Keratinocyte (primary cell): ENCODE results near the gene FMOD. TPM values are rescaled to one million over a fixed set of nuclear protein-coding genes. Genes with fewer than 3 reads are reported as not detected.

Source experiments
- DNase-seq: peaks from one replicate; pipeline ENCODE4 v3.0.0-alpha.2; 2011; ENCODE audit warnings: low read depth, missing footprints, low spot score
- FAIRE-seq: peaks from 2 replicates; lab custom pipeline; 2011; peaks lifted over from hg19 to GRCh38; lab: Jason Lieb, UNC
- H2AFZ ChIP-seq: 2 replicates; pipeline ENCODE4 v1.6.0; 2012; ENCODE audit warnings: low read length, control low read depth, inconsistent platforms; ENCODE audit not compliant: control insufficient read depth
- H3K27ac ChIP-seq: 2 replicates; pipeline ENCODE4 v1.5.1; 2011; ENCODE audit warnings: low read length; ENCODE audit not compliant: control insufficient read depth, insufficient read depth
- H3K27me3 ChIP-seq: 3 replicates; pipeline ENCODE4 v1.6.0; 2011; ENCODE audit warnings: low read length; ENCODE audit not compliant: control insufficient read depth, insufficient read depth; ENCODE audit errors: extremely low read depth
- H3K36me3 ChIP-seq, 2 experiments: 2 replicates in 1 of 2; 3 replicates in 1 of 2; pipeline ENCODE4 v1.5.1; 2011; ENCODE audit warnings: low read length in 2 of 2, mild to moderate bottlenecking in 1 of 2; ENCODE audit not compliant: control insufficient read depth in 2 of 2, insufficient read depth in 2 of 2; ENCODE audit errors: extremely low read depth in 1 of 2
- H3K4me1 ChIP-seq: 3 replicates; pipeline ENCODE4 v1.5.1; 2011; ENCODE audit warnings: low read length; ENCODE audit not compliant: control insufficient read depth, insufficient read depth; ENCODE audit errors: extremely low read depth
- H3K4me2 ChIP-seq: 3 replicates; pipeline ENCODE4 v1.6.0; 2011; ENCODE audit warnings: low read depth, low read length; ENCODE audit not compliant: control insufficient read depth, insufficient read depth; ENCODE audit errors: extremely low read depth
- H3K4me3 ChIP-seq, 3 experiments: fragments of 200-600 bp in 1 of 3; sonication (generic) in 1 of 3; 2 replicates in 2 of 3; 3 replicates in 1 of 3; pipeline ENCODE4 v1.5.1; 2011 to 2016; ENCODE audit warnings: low read length in 3 of 3, mild to moderate bottlenecking in 3 of 3, control low read depth in 2 of 3, inconsistent platforms in 1 of 3, low read depth in 1 of 3, mixed read lengths in 1 of 3, mixed run types in 1 of 3, moderate library complexity in 1 of 3; ENCODE audit not compliant: control insufficient read depth in 2 of 3, insufficient read depth in 2 of 3; ENCODE audit errors: extremely low read depth in 1 of 3
- H3K79me2 ChIP-seq: 2 replicates; pipeline ENCODE4 v1.6.0; 2012; ENCODE audit warnings: low read length; ENCODE audit not compliant: control insufficient read depth, insufficient read depth
- H3K9ac ChIP-seq: 3 replicates; pipeline ENCODE4 v1.6.0; 2011; ENCODE audit warnings: low read length; ENCODE audit not compliant: control insufficient read depth, insufficient read depth; ENCODE audit errors: extremely low read depth
- H3K9me1 ChIP-seq: 3 replicates; pipeline ENCODE4 v1.6.0; 2011; ENCODE audit warnings: low read length; ENCODE audit not compliant: control insufficient read depth, insufficient read depth; ENCODE audit errors: extremely low read depth
- H3K9me3 ChIP-seq: 2 replicates; pipeline ENCODE4 v1.5.1; 2012; ENCODE audit warnings: low read depth, low read length; ENCODE audit not compliant: control insufficient read depth
- H4K20me1 ChIP-seq: 3 replicates; pipeline ENCODE4 v1.6.0; 2011; ENCODE audit warnings: low read length; ENCODE audit not compliant: control insufficient read depth, insufficient read depth; ENCODE audit errors: extremely low read depth
- CTCF ChIP-seq, 3 experiments: IDR thresholded peaks in 1 of 3; conservative IDR thresholded peaks in 1 of 3; optimal IDR thresholded peaks in 1 of 3; 2 replicates in 2 of 3; 3 replicates in 1 of 3; pipeline versions ENCODE3 to v1.5.1; 2011; ENCODE audit warnings: low read length in 3 of 3, mild to moderate bottlenecking in 3 of 3, moderate library complexity in 2 of 3, control low read depth in 1 of 3, inconsistent platforms in 1 of 3; ENCODE audit not compliant: insufficient read depth in 2 of 3; ENCODE audit errors: extremely low read depth in 1 of 3
- EZH2 ChIP-seq: IDR thresholded peaks from one replicate; pipeline ENCODE4 v1.6.1; 2012; ENCODE audit warnings: inconsistent platforms, mild to moderate bottlenecking, low read length, moderate library complexity
- dilution Hi-C: fragments of 300-500 bp; cut with MboI; formaldehyde crosslinking; loops from one replicate; pipeline ENCODE4 v1.7.0; 2020; ENCODE audit warnings: low sequenced_read_pairs; ENCODE audit not compliant: extremely low pct_ligation_motif_present
- polyA plus RNA-seq, 5 experiments: library from polyadenylated mRNA; depleted of rRNA in 3 of 5; stranded (reverse) in 3 of 5; stranded (forward) in 1 of 5; unstranded in 1 of 5; fragments of >200 nt; gene quantifications; 1 replicate in 1 of 5; 2 replicates in 3 of 5; 3 replicates in 1 of 5; pipeline versions ENCODE4 v1.2.1 to v1.2.3, GENCODE V29; 2011 to 2012; ENCODE audit warnings: missing spikeins in 2 of 5, low read depth in 1 of 5, low replicate concordance in 1 of 5

FMOD gene
- polyA plus RNA-seq, 1 donor (not counting 4 experiments of a cell fraction or from before 2014, with no cell fraction given): 0.47 TPM

- Histone ChIP-seq H3K27me3 (peaks cover 4% of the 10 kb centered on the region), H3K4me1 (peaks cover 21% of the 10 kb centered on the region), H3K27ac (no peak overlapping the region), H3K9me3 (no peaks in the 10 kb centered on the region), H2AFZ (peak overlapping the region; percentile 29), H4K20me1 (no peaks in the 10 kb centered on the region), H3K79me2 (no peaks in the 10 kb centered on the region), H3K9ac (no peak overlapping the region), H3K4me2 (peak overlapping the region; percentile 34), H3K4me3 (no peak overlapping the region), H3K9me1 (no peaks in the 10 kb centered on the region), H3K36me3 (no peaks in the 10 kb centered on the region)
- TF ChIP-seq EZH2: no peak
- peak; percentile 87 to 92 (median 89) for TF ChIP-seq CTCF (optimal IDR thresholded peaks at IDR 0.05 in 1 of 3, IDR thresholded peaks at IDR 0.05 in 1 of 3, conservative IDR thresholded peaks at IDR 0.05 in 1 of 3; ENCODE audit: extremely low read depth in 1 of 3, insufficient read depth in 2 of 3, low read length in 3 of 3)
- dilution Hi-C loops: no loop called here
- DNase-seq: no peak
- peak; percentile 53 for FAIRE-seq
Measured at GRCh38 chr1:203342192-203342940, 8.6 kb downstream of the FMOD start.

GRCh38 chr1:203340112-203340790, 10.7 kb downstream of the FMOD start:
- H3K4me1 ChIP-seq: peaks cover 21% of the 10 kb centered on the region
- H3K79me2 ChIP-seq: no peaks in the 10 kb centered on the region
- no peak overlapping the region for H3K27ac ChIP-seq
- no peak overlapping the region for H3K9ac ChIP-seq
- no peaks in the 10 kb centered on the region for H3K9me1 ChIP-seq
- peak; percentile 13 for FAIRE-seq
- peaks cover 4% of the 10 kb centered on the region for H3K27me3 ChIP-seq
- H3K4me3 ChIP-seq: no peak overlapping the region
- H4K20me1 ChIP-seq: no peaks in the 10 kb centered on the region
- dilution Hi-C loops: no loop called here
- TF ChIP-seq CTCF (optimal IDR thresholded peaks at IDR 0.05 in 1 of 3, IDR thresholded peaks at IDR 0.05 in 1 of 3, conservative IDR thresholded peaks at IDR 0.05 in 1 of 3; ENCODE audit: extremely low read depth in 1 of 3, insufficient read depth in 2 of 3, low read length in 3 of 3) (peak; percentile 83 to 92 (median 91)), EZH2 (no peak)
- H3K36me3 ChIP-seq: no peaks in the 10 kb centered on the region
- no peak overlapping the region for H3K4me2 ChIP-seq
- H3K9me3 ChIP-seq: no peaks in the 10 kb centered on the region
- DNase-seq: peak; percentile 54
- no peak overlapping the region for H2AFZ ChIP-seq
